Measurements from ENCODE around the gene IL1A. TPM values are rescaled to one million over a fixed set of nuclear protein-coding genes. Genes with fewer than 3 reads are reported as not detected.

Gene IL1A
- total and polyA plus RNA-seq, 9 donors, result 0.07 to 0.69 (median 0.12) TPM; not detected in 4

- TF ChIP-seq EP300 (IDR thresholded peaks at IDR 0.05), result no peak
- Histone ChIP-seq H3K4me1 (ENCODE audit: insufficient read depth) (no peaks in the 10 kb centered on the region), H3K9me3 (no peaks in the 10 kb centered on the region), H3K27ac (no peak overlapping the region), H3K36me3 (no peaks in the 10 kb centered on the region), H3K4me3 (no peak overlapping the region), H3K27me3 (no peaks in the 10 kb centered on the region)
- DNase-seq, result no peak
- intact Hi-C loops (cut with DNase I), result no loop called here
- 62 to 79% (median 66%) methylated on average over 7 of the region's 7 CpGs for WGBS, 3 donors
These were observed 34.8 kb upstream of the IL1A start for GRCh38 chr2:112819081-112819480.

GRCh38 chr2:112818094-112818902 lies 34.0 kb upstream of the IL1A start:
- no peaks in the 10 kb centered on the region for H3K9me3 ChIP-seq
- no peak overlapping the region for H3K4me3 ChIP-seq
- no peak for TF ChIP-seq CTCF (IDR thresholded peaks at IDR 0.05)
- TF ChIP-seq EP300 (IDR thresholded peaks at IDR 0.05), result no peak
- no peak for TF ChIP-seq POLR2A (IDR thresholded peaks at IDR 0.05)
- H3K27ac ChIP-seq, result no peak overlapping the region
- H3K4me1 ChIP-seq (ENCODE audit: insufficient read depth), result no peaks in the 10 kb centered on the region
- no peaks in the 10 kb centered on the region for H3K27me3 ChIP-seq
- H3K36me3 ChIP-seq, result no peaks in the 10 kb centered on the region
- 57 to 67% (median 64%) methylated on average over 3 of the region's 3 CpGs for WGBS, 3 donors
- no peak for DNase-seq
- intact Hi-C loops (cut with DNase I), result no loop called here

GRCh38 chr2:112817082-112817689 lies 32.9 kb upstream of the IL1A start:
- DNase-seq, result no peak
- Histone ChIP-seq H3K4me3 (no peak overlapping the region), H3K4me1 (ENCODE audit: insufficient read depth) (no peaks in the 10 kb centered on the region), H3K27ac (no peak overlapping the region), H3K9me3 (no peaks in the 10 kb centered on the region), H3K27me3 (no peaks in the 10 kb centered on the region), H3K36me3 (no peaks in the 10 kb centered on the region)
- TF ChIP-seq EP300 (IDR thresholded peaks at IDR 0.05) (no peak), CTCF (IDR thresholded peaks at IDR 0.05) (no peak), POLR2A (IDR thresholded peaks at IDR 0.05) (no peak)
- intact Hi-C loops (cut with DNase I), result no loop called here
- WGBS, 3 donors, result 74 to 79% (median 76%) methylated on average over 4 of the region's 4 CpGs

- H3K27ac ChIP-seq, result no peak overlapping the region
- no peaks in the 10 kb centered on the region for H3K9me3 ChIP-seq
- intact Hi-C loops (cut with DNase I), result no loop called here
- 24 to 40% (median 29%) methylated on average over 2 of the region's 2 CpGs for WGBS, 3 donors
- H3K4me1 ChIP-seq (ENCODE audit: insufficient read depth), result no peaks in the 10 kb centered on the region
- DNase-seq, result no peak
- no peak overlapping the region for H3K4me3 ChIP-seq
- H3K27me3 ChIP-seq, result no peaks in the 10 kb centered on the region
- H3K36me3 ChIP-seq, result no peaks in the 10 kb centered on the region
- TF ChIP-seq CTCF (IDR thresholded peaks at IDR 0.05) (no peak), POLR2A (IDR thresholded peaks at IDR 0.05) (no peak), EP300 (IDR thresholded peaks at IDR 0.05) (no peak)
These were observed 30.0 kb upstream of the IL1A start for GRCh38 chr2:112814278-112814677.
